HG03139 (cell line): ENCODE results near the gene MTCL1.

ENCODE experiments used
- ATAC-seq: cut with Tn5 transposase; IDR thresholded peaks from one replicate; pipeline ENCODE4 v1.9.1; 2021; ENCODE audit not compliant: unreplicated experiment

MTCL1 gene

GRCh38 chr18:8806100-8806797 lies 100.9 kb downstream of the MTCL1 start:
- no peak for ATAC-seq

- ATAC-seq = no peak
These were observed 101.6 kb downstream of the MTCL1 start for GRCh38 chr18:8806798-8807487.

GRCh38 chr18:8807488-8807805 lies 102.1 kb downstream of the MTCL1 start:
- ATAC-seq = no peak

GRCh38 chr18:8808001-8808400 lies 102.6 kb downstream of the MTCL1 start:
- ATAC-seq = no peak

- no peak for ATAC-seq
These were observed 104.2 kb downstream of the MTCL1 start for GRCh38 chr18:8809514-8809913.

GRCh38 chr18:8810157-8810556 lies 104.8 kb downstream of the MTCL1 start:
- no peak for ATAC-seq

GRCh38 chr18:8811115-8811514 lies 105.8 kb downstream of the MTCL1 start:
- ATAC-seq = no peak

GRCh38 chr18:8812631-8813030 lies 107.3 kb downstream of the MTCL1 start:
- ATAC-seq = no peak

GRCh38 chr18:8813611-8814010 lies 108.3 kb downstream of the MTCL1 start:
- ATAC-seq = no peak

GRCh38 chr18:8814206-8814605 lies 108.8 kb downstream of the MTCL1 start:
- no peak for ATAC-seq

- ATAC-seq = no peak
These were observed 110.9 kb downstream of the MTCL1 start for GRCh38 chr18:8816220-8816619.

GRCh38 chr18:8816816-8817215 lies 111.5 kb downstream of the MTCL1 start:
- no peak for ATAC-seq

GRCh38 chr18:8818982-8819381 lies 113.6 kb downstream of the MTCL1 start:
- ATAC-seq = no peak

GRCh38 chr18:8820396-8821082 lies 115.2 kb downstream of the MTCL1 start:
- ATAC-seq = no peak

- ATAC-seq = no peak
These were observed 115.7 kb downstream of the MTCL1 start for GRCh38 chr18:8821083-8821465.

- ATAC-seq = no peak
These were observed 116.2 kb downstream of the MTCL1 start for GRCh38 chr18:8821531-8821930.

- no peak for ATAC-seq
These were observed 117.3 kb downstream of the MTCL1 start for GRCh38 chr18:8822643-8823042.

- no peak for ATAC-seq
These were observed 118.2 kb downstream of the MTCL1 start for GRCh38 chr18:8823530-8823929.

- no peak for ATAC-seq
These were observed 119.5 kb downstream of the MTCL1 start for GRCh38 chr18:8824846-8825245.

GRCh38 chr18:8825273-8825672 lies 119.9 kb downstream of the MTCL1 start:
- no peak for ATAC-seq

- ATAC-seq = no peak
These were observed 120.5 kb downstream of the MTCL1 start for GRCh38 chr18:8825729-8826375.

GRCh38 chr18:8826514-8826913 lies 121.2 kb downstream of the MTCL1 start:
- no peak for ATAC-seq
